Epithelial cell of esophagus (primary cell): ENCODE measurements around the gene UNC45A.
"Not testable (repeated sequence)": the region's sequence is repeated elsewhere in the genome, so short reads cannot be mapped to it uniquely, and the experiment has no call there.

Experiments
- DNase-seq: peaks from one replicate; pipeline ENCODE4 v3.0.0; 2010; ENCODE audit warnings: low read depth
- H3K4me3 ChIP-seq: 2 replicates; pipeline ENCODE4 v1.5.1; 2011; ENCODE audit warnings: mild to moderate bottlenecking, low read length, control low read depth
- TF ChIP-seq, protein P1 (sequence below): IDR thresholded peaks from 2 replicates; pipeline ENCODE4 v1.5.1; 2011; ENCODE audit warnings: low read depth, mild to moderate bottlenecking, low read length, control low read depth, inconsistent platforms; ENCODE audit not compliant: insufficient read depth; ENCODE audit errors: missing control alignments

UNC45A gene

GRCh38 chr15:90904746-90905145 is 30.3 kb upstream of the UNC45A start:
- TF ChIP-seq, protein P1, sequence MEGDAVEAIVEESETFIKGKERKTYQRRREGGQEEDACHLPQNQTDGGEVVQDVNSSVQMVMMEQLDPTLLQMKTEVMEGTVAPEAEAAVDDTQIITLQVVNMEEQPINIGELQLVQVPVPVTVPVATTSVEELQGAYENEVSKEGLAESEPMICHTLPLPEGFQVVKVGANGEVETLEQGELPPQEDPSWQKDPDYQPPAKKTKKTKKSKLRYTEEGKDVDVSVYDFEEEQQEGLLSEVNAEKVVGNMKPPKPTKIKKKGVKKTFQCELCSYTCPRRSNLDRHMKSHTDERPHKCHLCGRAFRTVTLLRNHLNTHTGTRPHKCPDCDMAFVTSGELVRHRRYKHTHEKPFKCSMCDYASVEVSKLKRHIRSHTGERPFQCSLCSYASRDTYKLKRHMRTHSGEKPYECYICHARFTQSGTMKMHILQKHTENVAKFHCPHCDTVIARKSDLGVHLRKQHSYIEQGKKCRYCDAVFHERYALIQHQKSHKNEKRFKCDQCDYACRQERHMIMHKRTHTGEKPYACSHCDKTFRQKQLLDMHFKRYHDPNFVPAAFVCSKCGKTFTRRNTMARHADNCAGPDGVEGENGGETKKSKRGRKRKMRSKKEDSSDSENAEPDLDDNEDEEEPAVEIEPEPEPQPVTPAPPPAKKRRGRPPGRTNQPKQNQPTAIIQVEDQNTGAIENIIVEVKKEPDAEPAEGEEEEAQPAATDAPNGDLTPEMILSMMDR, result no peak
- DNase-seq, result no peak
- no peak overlapping the region for H3K4me3 ChIP-seq

GRCh38 chr15:90905306-90906180 is 29.5 kb upstream of the UNC45A start:
- TF ChIP-seq, protein P1, result no peak
- DNase-seq, result no peak
- H3K4me3 ChIP-seq, result no peak overlapping the region

DNA sequence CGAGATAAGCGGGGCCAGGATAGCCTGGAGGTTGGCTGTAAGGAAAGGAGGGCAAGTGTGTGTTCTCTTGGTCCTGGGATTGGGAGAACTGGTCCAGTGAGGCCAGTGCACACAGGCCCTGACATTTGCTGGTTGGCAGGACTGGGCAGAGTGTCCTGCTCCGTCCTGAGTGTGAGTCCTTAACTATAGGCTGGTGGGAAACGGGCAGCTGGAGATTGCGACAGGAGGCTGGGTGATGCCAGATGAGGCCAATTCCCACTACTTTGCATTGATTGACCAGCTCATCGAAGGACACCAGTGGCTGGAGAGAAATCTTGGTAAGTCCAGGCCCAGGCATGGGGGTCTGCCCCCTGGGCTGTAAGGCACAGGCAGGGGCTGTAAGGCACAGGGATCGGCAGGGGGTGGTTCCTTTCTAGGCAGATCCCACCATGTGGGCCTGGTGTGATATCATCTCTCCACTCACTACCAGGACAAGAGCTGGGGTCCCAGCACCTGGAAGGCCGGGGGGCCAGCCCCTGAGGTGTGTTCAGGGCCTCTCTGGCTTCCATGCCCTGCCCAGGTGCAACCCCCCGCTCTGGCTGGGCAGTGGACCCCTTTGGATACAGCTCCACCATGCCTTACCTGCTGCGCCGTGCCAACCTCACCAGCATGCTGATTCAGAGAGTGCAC is 28.8 kb upstream of the UNC45A start:
- TF ChIP-seq, protein P1, result no peak
- no peak for DNase-seq
- no peak overlapping the region for H3K4me3 ChIP-seq

DNA sequence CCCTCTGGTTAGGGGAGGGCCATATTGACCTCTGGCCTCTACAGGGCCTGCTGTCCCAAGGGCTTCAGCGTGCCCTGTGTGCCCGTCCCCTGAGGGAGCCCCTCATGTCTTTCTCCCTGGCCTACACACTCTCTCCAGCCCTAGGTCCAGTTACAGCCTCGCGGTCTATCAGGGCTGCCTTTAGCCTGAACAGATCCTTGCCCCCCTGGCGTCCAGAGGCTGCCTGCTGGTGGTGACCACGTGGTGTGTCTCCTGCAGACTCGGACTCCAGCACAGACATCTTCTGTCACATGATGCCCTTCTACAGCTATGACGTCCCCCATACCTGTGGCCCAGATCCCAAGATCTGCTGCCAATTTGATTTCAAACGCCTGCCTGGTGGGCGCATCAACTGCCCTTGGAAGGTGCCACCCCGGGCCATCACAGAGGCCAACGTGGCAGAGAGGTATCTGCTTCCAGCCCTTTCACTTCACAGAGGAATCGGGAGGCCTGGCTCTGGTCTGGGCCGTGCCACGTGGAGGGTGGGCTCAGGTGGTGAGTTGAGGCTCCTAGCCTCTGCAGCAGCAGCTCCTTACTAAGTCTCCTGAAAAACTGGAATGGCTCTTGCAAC is 27.9 kb upstream of the UNC45A start:
- TF ChIP-seq, protein P1, result no peak
- no peak for DNase-seq
- no peak overlapping the region for H3K4me3 ChIP-seq

DNA sequence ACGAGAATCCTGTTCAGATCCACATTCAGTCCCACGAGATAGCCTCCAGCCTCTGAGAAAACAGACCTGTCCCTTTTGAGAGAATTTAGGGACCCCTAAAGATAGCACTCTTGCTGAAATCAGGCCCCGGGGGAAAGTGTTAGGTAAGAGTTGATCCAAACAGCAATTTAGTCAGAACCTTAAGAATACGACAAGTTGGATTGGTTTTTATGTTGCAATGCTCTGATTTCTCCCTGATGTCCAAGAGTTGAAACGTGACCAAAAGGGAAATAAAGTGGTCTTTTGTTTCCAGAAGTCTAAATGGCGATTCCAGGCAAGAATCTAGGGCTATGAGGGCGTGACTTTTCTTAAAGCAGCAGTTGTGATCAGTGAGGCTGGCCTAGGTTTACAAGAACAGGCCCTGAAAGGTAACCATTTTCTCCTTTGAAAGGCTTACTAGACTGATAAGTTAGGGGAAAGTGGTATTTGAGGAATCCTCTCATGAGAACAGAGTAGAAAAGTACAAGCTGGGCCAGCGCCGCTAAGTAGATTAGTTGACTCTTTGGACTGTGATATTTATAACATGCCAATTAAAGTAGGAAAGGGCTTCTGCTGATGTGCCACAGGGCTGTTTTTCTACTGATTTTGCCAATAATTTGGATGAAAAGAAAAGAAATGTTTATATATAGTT is 27.1 kb upstream of the UNC45A start:
- TF ChIP-seq, protein P1, result no peak
- no peak overlapping the region for H3K4me3 ChIP-seq
- DNase-seq, result no peak

DNA sequence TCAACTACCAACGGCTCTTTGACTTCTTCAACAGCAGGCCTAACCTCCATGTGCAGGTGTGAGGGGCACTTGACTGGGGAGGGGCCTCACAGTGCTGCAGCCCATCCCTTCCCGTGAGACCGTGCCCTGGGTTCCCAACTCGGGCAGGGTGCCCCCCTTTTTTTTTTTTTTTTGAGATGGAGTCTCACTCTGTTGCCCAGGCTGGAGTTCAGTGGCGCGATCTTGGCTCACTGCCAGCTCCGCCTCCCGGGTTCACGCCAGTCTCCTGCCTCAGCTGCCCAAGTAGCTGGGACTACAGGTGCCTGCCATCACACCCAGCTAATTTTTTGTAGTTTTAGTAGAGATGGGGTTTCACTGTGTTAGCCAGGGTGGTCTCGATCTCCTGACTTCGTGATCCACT is 25.6 kb upstream of the UNC45A start:
- not testable (repeated sequence) for H3K4me3 ChIP-seq, DNase-seq

GRCh38 chr15:90909976-90910375 is 25.1 kb upstream of the UNC45A start:
- TF ChIP-seq, protein P1, result no peak
- DNase-seq, result no peak
- H3K4me3 ChIP-seq, result no peak overlapping the region
